Measurements from ENCODE around the gene POU2F2. TPM values are rescaled to one million over a fixed set of nuclear protein-coding genes. Genes with fewer than 3 reads are reported as not detected.
A peak's percentile ranks its signal among the peaks of the same experiment; 100 is the strongest.

POU2F2 gene
- total and polyA plus RNA-seq, 10 of the 15 experiments (the other 5 are each of a cell fraction or from before 2014, with no cell fraction given) = 4.4 to 62.4 (median 37.9) TPM

DNA sequence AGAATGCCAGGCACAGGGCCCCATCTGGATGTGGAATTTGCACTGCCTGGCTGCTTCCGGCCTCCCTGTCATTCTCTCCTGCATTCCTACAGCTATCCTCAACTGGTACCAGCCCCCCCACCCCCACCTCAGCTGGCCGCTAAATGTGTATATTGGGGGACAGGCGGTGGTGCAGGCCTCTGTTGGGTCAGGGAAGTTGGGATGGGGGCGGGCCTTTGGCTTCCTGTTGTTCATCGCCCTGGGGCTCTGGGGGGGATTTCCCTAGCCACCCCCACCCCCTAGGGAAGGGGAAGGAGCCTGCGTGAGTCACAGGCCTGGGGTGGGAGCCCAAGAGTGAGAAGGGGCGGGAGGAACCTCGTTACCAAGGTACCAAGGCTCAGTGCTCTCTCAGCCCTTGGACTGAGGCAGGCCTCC lies 10.6 kb downstream of the POU2F2 start (continued):
- TF ChIP-seq, protein P1, sequence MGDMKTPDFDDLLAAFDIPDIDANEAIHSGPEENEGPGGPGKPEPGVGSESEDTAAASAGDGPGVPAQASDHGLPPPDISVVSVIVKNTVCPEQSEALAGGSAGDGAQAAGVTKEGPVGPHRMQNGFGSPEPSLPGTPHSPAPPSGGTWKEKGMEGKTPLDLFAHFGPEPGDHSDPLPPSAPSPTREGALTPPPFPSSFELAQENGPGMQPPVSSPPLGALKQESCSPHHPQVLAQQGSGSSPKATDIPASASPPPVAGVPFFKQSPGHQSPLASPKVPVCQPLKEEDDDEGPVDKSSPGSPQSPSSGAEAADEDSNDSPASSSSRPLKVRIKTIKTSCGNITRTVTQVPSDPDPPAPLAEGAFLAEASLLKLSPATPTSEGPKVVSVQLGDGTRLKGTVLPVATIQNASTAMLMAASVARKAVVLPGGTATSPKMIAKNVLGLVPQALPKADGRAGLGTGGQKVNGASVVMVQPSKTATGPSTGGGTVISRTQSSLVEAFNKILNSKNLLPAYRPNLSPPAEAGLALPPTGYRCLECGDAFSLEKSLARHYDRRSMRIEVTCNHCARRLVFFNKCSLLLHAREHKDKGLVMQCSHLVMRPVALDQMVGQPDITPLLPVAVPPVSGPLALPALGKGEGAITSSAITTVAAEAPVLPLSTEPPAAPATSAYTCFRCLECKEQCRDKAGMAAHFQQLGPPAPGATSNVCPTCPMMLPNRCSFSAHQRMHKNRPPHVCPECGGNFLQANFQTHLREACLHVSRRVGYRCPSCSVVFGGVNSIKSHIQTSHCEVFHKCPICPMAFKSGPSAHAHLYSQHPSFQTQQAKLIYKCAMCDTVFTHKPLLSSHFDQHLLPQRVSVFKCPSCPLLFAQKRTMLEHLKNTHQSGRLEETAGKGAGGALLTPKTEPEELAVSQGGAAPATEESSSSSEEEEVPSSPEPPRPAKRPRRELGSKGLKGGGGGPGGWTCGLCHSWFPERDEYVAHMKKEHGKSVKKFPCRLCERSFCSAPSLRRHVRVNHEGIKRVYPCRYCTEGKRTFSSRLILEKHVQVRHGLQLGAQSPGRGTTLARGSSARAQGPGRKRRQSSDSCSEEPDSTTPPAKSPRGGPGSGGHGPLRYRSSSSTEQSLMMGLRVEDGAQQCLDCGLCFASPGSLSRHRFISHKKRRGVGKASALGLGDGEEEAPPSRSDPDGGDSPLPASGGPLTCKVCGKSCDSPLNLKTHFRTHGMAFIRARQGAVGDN (IDR thresholded peaks at IDR 0.05) = no peak
- TF ChIP-seq RELA (IDR thresholded peaks at IDR 0.05; ENCODE audit: borderline replicate concordance, partially characterized antibody) (peak; percentile 85), SMC3 (IDR thresholded peaks at IDR 0.05; ENCODE audit: borderline replicate concordance, low read length) (no peak), ZNF24 (IDR thresholded peaks at IDR 0.05) (no peak), NKRF (conservative IDR thresholded peaks at IDR 0.05) (no peak), NR2F1 (conservative IDR thresholded peaks at IDR 0.05) (no peak; the same call in 1 of the 2 replicates), POLR2AphosphoS5 (IDR thresholded peaks at IDR 0.05; ENCODE audit: low read length) (no peak), SUPT20H (IDR thresholded peaks at IDR 0.05; ENCODE audit: borderline replicate concordance, control insufficient read depth, low read depth, low read length) (no peak), NBN (IDR thresholded peaks at IDR 0.05) (no peak), JUNB (IDR thresholded peaks at IDR 0.05) (peak; percentile 14; the same call in 1 of the 2 replicates), CBFB (IDR thresholded peaks at IDR 0.05; ENCODE audit: low read depth) (no peak), CEBPB (IDR thresholded peaks at IDR 0.05; ENCODE audit: borderline replicate concordance in 1 of 2, low read depth in 2 of 2, low read length in 2 of 2) (no peak), EED (IDR thresholded peaks at IDR 0.05; ENCODE audit: low read depth) (peak; percentile 67; the same call in 1 of the 2 replicates), NFYB (IDR thresholded peaks at IDR 0.05; ENCODE audit: insufficient read depth, low read depth, low read length) (no peak), ZNF622 (IDR thresholded peaks at IDR 0.05) (no peak), ZBTB4 (CRISPR knock-in tag; IDR thresholded peaks at IDR 0.05) (no peak), PKNOX1 (IDR thresholded peaks at IDR 0.05) (no peak; the same call in 1 of the 2 replicates), BCL11A (IDR thresholded peaks at IDR 0.05; ENCODE audit: low read depth, low read length) (no peak), ZSCAN29 (IDR thresholded peaks at IDR 0.05) (no peak), DPF2 (IDR thresholded peaks at IDR 0.05) (peak; percentile 71; the same call in 1 of the 2 replicates), ATF7 (IDR thresholded peaks at IDR 0.05; ENCODE audit: low read depth) (no peak)
- TF ChIP-seq, protein P2, sequence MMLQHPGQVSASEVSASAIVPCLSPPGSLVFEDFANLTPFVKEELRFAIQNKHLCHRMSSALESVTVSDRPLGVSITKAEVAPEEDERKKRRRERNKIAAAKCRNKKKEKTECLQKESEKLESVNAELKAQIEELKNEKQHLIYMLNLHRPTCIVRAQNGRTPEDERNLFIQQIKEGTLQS (IDR thresholded peaks at IDR 0.05; ENCODE audit: borderline replicate concordance, extremely low read depth, low read depth, low read length) = no peak

All from GM12878 (cell line).